HG03520 (cell line): ENCODE data around the gene IDH3A.
A peak's percentile ranks its signal among the peaks of the same experiment; 100 is the strongest.

Experiments
- ATAC-seq: cut with Tn5 transposase; IDR thresholded peaks from one replicate; pipeline ENCODE4 v1.9.1; 2021; ENCODE audit warnings: mild to moderate bottlenecking, moderate library complexity; ENCODE audit not compliant: unreplicated experiment

The IDH3A gene

GRCh38 chr15:78149068-78149804 lies at the start of gene IDH3A:
TSS of gene IDH3A (plus strand) at chr15:78149362. CDS start at chr15:78149404, 42 bp downstream.
- peak; percentile 85 for ATAC-seq

GRCh38 chr15:78100886-78101285 lies 48.3 kb upstream of the IDH3A start:
- ATAC-seq: no peak

- ATAC-seq: no peak
These were observed 47.6 kb upstream of the IDH3A start for GRCh38 chr15:78101423-78102105.

- ATAC-seq: no peak
These were observed 47.0 kb upstream of the IDH3A start for GRCh38 chr15:78102211-78102610.

GRCh38 chr15:78102741-78103140 lies 46.4 kb upstream of the IDH3A start:
- ATAC-seq: no peak

- peak; percentile 72 for ATAC-seq
These were observed 45.6 kb upstream of the IDH3A start for GRCh38 chr15:78103406-78104118.

GRCh38 chr15:78104119-78104479 lies 45.1 kb upstream of the IDH3A start:
- no peak for ATAC-seq

GRCh38 chr15:78104566-78105475 lies 44.3 kb upstream of the IDH3A start:
- ATAC-seq: no peak

GRCh38 chr15:78105476-78106241 lies 43.5 kb upstream of the IDH3A start:
- no peak for ATAC-seq

GRCh38 chr15:78107471-78107870 lies 41.7 kb upstream of the IDH3A start:
- ATAC-seq: no peak

GRCh38 chr15:78108300-78109084 lies 40.7 kb upstream of the IDH3A start:
- ATAC-seq: no peak

GRCh38 chr15:78109156-78109555 lies 40.0 kb upstream of the IDH3A start:
- no peak for ATAC-seq

- no peak for ATAC-seq
These were observed 39.1 kb upstream of the IDH3A start for GRCh38 chr15:78110096-78110495.

- no peak for ATAC-seq
These were observed 38.2 kb upstream of the IDH3A start for GRCh38 chr15:78110916-78111475.

GRCh38 chr15:78111788-78112187 lies 37.4 kb upstream of the IDH3A start:
- no peak for ATAC-seq

GRCh38 chr15:78112551-78112950 lies 36.6 kb upstream of the IDH3A start:
- no peak for ATAC-seq

- ATAC-seq: no peak
These were observed 28.6 kb upstream of the IDH3A start for GRCh38 chr15:78120523-78120922.

GRCh38 chr15:78125267-78125666 lies 23.9 kb upstream of the IDH3A start:
- no peak for ATAC-seq

GRCh38 chr15:78127882-78128281 lies 21.3 kb upstream of the IDH3A start:
- no peak for ATAC-seq
